Hepatocyte (in vitro differentiated cells): ENCODE measurements around the gene ILDR2.

Experiments
- CTCF ChIP-seq: fragments of 200-600 bp; sonication (generic); IDR thresholded peaks from 2 replicates; pipeline ENCODE4 v1.5.1; 2016; ENCODE audit warnings: antibody characterized with exemption, mild to moderate bottlenecking; ENCODE audit not compliant: poor library complexity
- EZH2 ChIP-seq: fragments of 200-600 bp; sonication (generic); IDR thresholded peaks from 2 replicates; pipeline ENCODE4 v1.6.1; 2016; ENCODE audit warnings: antibody characterized with exemption, mild to moderate bottlenecking, borderline replicate concordance

GRCh38 chr1:166939741-166940375 is 35.5 kb downstream of the ILDR2 start:
- TF ChIP-seq CTCF (no peak), EZH2 (no peak)
